ENCODE measurements around the gene HPGDS. TPM values are rescaled to one million over a fixed set of nuclear protein-coding genes. Genes with fewer than 3 reads are reported as not detected.

Gene HPGDS
- not detected in 3 replicates for total RNA-seq (2021)
- not detected for Bru-seq, nascent RNA
- long read RNA-seq, experiment 1 = 0 reads
- long read RNA-seq, experiment 2 = 0 reads
- long read RNA-seq, experiment 3 = 0 reads

DNA sequence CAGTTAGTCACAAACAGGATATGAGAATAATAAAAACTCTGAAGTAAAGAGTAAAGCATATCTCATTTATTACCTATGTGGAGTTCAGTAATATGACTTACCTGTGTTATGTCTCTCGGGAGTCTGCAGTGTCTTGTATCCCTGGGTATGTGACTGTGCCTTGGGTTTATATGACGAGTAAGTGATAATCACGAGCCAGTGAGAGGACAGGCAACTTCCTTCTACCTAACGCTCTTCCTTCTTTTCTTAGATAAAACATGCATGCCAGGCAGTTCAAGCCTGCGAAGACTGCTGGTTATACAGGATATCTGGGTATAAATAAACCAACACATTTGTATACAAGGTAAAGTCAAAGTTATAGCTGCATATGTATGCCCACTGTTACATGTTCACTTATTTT is at the start of gene HPGDS:
TSS of gene HPGDS (minus strand) at position 143 of the 400 bp plus-strand sequence. CDS start 8,207 bp downstream, outside the sequence.
- H3K4me1 Mint-ChIP-seq = no peaks in the 10 kb centered on the region
- POLR2A ChIA-PET = no interaction called here
- no peak within 1 kb of the TSS for H3K4me3 Mint-ChIP-seq
- DNase-seq (ENCODE audit: low spot score) (no peak), ATAC-seq (no peak)
- H3K27ac Mint-ChIP-seq = no peak within 1 kb of the TSS
- H3K36me3 Mint-ChIP-seq = no peaks in the 10 kb centered on the region
- CTCF ChIA-PET = interaction anchor here (1.5 kb wide), 1 partner anchor 9 kb away, joined by 8 read pairs; no protein-coding TSS in a partner anchor
- TF ChIP-seq, protein P1, sequence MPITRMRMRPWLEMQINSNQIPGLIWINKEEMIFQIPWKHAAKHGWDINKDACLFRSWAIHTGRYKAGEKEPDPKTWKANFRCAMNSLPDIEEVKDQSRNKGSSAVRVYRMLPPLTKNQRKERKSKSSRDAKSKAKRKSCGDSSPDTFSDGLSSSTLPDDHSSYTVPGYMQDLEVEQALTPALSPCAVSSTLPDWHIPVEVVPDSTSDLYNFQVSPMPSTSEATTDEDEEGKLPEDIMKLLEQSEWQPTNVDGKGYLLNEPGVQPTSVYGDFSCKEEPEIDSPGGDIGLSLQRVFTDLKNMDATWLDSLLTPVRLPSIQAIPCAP (CRISPR knock-in tag; IDR thresholded peaks at IDR 0.05) = no peak
- TF ChIP-seq, protein P2, sequence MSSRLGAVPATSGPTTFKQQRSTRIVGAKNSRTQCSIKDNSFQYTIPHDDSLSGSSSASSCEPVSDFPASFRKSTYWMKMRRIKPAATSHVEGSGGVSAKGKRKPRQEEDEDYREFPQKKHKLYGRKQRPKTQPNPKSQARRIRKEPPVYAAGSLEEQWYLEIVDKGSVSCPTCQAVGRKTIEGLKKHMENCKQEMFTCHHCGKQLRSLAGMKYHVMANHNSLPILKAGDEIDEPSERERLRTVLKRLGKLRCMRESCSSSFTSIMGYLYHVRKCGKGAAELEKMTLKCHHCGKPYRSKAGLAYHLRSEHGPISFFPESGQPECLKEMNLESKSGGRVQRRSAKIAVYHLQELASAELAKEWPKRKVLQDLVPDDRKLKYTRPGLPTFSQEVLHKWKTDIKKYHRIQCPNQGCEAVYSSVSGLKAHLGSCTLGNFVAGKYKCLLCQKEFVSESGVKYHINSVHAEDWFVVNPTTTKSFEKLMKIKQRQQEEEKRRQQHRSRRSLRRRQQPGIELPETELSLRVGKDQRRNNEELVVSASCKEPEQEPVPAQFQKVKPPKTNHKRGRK (CRISPR knock-in tag; IDR thresholded peaks at IDR 0.05; ENCODE audit: borderline replicate concordance) = no peak
- TF ChIP-seq, protein P3, sequence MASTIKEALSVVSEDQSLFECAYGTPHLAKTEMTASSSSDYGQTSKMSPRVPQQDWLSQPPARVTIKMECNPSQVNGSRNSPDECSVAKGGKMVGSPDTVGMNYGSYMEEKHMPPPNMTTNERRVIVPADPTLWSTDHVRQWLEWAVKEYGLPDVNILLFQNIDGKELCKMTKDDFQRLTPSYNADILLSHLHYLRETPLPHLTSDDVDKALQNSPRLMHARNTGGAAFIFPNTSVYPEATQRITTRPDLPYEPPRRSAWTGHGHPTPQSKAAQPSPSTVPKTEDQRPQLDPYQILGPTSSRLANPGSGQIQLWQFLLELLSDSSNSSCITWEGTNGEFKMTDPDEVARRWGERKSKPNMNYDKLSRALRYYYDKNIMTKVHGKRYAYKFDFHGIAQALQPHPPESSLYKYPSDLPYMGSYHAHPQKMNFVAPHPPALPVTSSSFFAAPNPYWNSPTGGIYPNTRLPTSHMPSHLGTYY (CRISPR knock-in tag; IDR thresholded peaks at IDR 0.05) = no peak
- no peak for TF ChIP-seq FOXP1 (CRISPR knock-in tag; IDR thresholded peaks at IDR 0.05; ENCODE audit: borderline replicate concordance)
- no peak for TF ChIP-seq ZNF138 (CRISPR knock-in tag; conservative IDR thresholded peaks at IDR 0.05)
- TF ChIP-seq NFYB (CRISPR knock-in tag; conservative IDR thresholded peaks at IDR 0.05; ENCODE audit: low read depth) = no peak
- TF ChIP-seq, protein P4, sequence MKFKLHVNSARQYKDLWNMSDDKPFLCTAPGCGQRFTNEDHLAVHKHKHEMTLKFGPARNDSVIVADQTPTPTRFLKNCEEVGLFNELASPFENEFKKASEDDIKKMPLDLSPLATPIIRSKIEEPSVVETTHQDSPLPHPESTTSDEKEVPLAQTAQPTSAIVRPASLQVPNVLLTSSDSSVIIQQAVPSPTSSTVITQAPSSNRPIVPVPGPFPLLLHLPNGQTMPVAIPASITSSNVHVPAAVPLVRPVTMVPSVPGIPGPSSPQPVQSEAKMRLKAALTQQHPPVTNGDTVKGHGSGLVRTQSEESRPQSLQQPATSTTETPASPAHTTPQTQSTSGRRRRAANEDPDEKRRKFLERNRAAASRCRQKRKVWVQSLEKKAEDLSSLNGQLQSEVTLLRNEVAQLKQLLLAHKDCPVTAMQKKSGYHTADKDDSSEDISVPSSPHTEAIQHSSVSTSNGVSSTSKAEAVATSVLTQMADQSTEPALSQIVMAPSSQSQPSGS (CRISPR knock-in tag; IDR thresholded peaks at IDR 0.05; ENCODE audit: borderline replicate concordance, low read depth) = no peak
- no peak for TF ChIP-seq ZNF219 (CRISPR knock-in tag; IDR thresholded peaks at IDR 0.05; ENCODE audit: borderline replicate concordance)
- TF ChIP-seq IRF2 (CRISPR knock-in tag; IDR thresholded peaks at IDR 0.05; ENCODE audit: borderline replicate concordance, low read depth) = no peak
- TF ChIP-seq, protein P5, sequence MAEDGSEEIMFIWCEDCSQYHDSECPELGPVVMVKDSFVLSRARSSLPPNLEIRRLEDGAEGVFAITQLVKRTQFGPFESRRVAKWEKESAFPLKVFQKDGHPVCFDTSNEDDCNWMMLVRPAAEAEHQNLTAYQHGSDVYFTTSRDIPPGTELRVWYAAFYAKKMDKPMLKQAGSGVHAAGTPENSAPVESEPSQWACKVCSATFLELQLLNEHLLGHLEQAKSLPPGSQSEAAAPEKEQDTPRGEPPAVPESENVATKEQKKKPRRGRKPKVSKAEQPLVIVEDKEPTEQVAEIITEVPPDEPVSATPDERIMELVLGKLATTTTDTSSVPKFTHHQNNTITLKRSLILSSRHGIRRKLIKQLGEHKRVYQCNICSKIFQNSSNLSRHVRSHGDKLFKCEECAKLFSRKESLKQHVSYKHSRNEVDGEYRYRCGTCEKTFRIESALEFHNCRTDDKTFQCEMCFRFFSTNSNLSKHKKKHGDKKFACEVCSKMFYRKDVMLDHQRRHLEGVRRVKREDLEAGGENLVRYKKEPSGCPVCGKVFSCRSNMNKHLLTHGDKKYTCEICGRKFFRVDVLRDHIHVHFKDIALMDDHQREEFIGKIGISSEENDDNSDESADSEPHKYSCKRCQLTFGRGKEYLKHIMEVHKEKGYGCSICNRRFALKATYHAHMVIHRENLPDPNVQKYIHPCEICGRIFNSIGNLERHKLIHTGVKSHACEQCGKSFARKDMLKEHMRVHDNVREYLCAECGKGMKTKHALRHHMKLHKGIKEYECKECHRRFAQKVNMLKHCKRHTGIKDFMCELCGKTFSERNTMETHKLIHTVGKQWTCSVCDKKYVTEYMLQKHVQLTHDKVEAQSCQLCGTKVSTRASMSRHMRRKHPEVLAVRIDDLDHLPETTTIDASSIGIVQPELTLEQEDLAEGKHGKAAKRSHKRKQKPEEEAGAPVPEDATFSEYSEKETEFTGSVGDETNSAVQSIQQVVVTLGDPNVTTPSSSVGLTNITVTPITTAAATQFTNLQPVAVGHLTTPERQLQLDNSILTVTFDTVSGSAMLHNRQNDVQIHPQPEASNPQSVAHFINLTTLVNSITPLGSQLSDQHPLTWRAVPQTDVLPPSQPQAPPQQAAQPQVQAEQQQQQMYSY (CRISPR knock-in tag; IDR thresholded peaks at IDR 0.05) = no peak
- no peaks in the 10 kb centered on the region for H3K27me3 Mint-ChIP-seq (ENCODE audit: low read depth)
- H3K9me3 Mint-ChIP-seq = no peaks in the 10 kb centered on the region

DNA sequence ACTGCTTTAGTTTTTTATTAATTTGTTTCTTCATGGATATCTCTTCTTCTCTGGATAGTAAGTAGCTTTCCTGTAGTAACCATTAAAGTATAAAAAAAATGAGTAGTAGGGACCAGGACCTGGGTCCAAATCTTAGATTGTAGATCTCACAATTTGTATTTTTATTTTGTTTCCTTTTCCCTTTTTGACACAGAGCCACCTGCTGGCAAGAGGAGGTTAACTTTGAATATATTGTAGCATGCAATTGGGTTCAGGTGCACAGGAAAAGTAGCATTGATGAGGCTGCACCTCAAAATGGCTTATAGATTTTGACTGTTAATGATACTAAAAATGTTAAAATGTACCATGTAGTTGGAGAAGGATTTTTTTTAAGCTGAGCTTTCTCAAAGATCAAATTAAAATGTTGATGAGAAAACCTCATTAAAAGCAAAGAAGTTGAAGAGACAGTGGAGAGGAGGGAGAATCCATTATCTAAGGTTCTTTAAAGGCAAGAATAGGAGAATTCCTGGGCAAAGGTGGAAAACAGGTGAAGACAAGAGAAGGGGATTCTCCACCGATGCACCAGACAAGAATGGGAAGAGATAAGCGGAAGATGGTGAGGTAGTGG is 48.3 kb upstream of the HPGDS start:
- POLR2A ChIA-PET = no interaction called here
- no peaks in the 10 kb centered on the region for H3K4me1 Mint-ChIP-seq
- no peak overlapping the region for H3K27ac Mint-ChIP-seq
- CTCF ChIA-PET = no interaction called here
- peaks cover 31% of the 10 kb centered on the region for H3K9me3 Mint-ChIP-seq
- peaks cover 4% of the 10 kb centered on the region for H3K27me3 Mint-ChIP-seq (ENCODE audit: low read depth)
- peaks cover 28% of the 10 kb centered on the region for H3K36me3 Mint-ChIP-seq
- ATAC-seq (no peak), DNase-seq (ENCODE audit: low spot score) (no peak)
- H3K4me3 Mint-ChIP-seq = no peak overlapping the region
- no peak for TF ChIP-seq NR2C2 (CRISPR knock-in tag; IDR thresholded peaks at IDR 0.05)
- no peak for TF ChIP-seq OVOL2 (CRISPR knock-in tag; IDR thresholded peaks at IDR 0.05; ENCODE audit: borderline replicate concordance)
- TF ChIP-seq, protein P6, sequence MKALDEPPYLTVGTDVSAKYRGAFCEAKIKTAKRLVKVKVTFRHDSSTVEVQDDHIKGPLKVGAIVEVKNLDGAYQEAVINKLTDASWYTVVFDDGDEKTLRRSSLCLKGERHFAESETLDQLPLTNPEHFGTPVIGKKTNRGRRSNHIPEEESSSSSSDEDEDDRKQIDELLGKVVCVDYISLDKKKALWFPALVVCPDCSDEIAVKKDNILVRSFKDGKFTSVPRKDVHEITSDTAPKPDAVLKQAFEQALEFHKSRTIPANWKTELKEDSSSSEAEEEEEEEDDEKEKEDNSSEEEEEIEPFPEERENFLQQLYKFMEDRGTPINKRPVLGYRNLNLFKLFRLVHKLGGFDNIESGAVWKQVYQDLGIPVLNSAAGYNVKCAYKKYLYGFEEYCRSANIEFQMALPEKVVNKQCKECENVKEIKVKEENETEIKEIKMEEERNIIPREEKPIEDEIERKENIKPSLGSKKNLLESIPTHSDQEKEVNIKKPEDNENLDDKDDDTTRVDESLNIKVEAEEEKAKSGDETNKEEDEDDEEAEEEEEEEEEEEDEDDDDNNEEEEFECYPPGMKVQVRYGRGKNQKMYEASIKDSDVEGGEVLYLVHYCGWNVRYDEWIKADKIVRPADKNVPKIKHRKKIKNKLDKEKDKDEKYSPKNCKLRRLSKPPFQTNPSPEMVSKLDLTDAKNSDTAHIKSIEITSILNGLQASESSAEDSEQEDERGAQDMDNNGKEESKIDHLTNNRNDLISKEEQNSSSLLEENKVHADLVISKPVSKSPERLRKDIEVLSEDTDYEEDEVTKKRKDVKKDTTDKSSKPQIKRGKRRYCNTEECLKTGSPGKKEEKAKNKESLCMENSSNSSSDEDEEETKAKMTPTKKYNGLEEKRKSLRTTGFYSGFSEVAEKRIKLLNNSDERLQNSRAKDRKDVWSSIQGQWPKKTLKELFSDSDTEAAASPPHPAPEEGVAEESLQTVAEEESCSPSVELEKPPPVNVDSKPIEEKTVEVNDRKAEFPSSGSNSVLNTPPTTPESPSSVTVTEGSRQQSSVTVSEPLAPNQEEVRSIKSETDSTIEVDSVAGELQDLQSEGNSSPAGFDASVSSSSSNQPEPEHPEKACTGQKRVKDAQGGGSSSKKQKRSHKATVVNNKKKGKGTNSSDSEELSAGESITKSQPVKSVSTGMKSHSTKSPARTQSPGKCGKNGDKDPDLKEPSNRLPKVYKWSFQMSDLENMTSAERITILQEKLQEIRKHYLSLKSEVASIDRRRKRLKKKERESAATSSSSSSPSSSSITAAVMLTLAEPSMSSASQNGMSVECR (CRISPR knock-in tag; IDR thresholded peaks at IDR 0.05; ENCODE audit: borderline replicate concordance) = no peak
- TF ChIP-seq JUN (CRISPR knock-in tag; IDR thresholded peaks at IDR 0.05) = no peak
- TF ChIP-seq, protein P7, sequence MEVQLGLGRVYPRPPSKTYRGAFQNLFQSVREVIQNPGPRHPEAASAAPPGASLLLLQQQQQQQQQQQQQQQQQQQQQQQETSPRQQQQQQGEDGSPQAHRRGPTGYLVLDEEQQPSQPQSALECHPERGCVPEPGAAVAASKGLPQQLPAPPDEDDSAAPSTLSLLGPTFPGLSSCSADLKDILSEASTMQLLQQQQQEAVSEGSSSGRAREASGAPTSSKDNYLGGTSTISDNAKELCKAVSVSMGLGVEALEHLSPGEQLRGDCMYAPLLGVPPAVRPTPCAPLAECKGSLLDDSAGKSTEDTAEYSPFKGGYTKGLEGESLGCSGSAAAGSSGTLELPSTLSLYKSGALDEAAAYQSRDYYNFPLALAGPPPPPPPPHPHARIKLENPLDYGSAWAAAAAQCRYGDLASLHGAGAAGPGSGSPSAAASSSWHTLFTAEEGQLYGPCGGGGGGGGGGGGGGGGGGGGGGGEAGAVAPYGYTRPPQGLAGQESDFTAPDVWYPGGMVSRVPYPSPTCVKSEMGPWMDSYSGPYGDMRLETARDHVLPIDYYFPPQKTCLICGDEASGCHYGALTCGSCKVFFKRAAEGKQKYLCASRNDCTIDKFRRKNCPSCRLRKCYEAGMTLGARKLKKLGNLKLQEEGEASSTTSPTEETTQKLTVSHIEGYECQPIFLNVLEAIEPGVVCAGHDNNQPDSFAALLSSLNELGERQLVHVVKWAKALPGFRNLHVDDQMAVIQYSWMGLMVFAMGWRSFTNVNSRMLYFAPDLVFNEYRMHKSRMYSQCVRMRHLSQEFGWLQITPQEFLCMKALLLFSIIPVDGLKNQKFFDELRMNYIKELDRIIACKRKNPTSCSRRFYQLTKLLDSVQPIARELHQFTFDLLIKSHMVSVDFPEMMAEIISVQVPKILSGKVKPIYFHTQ (CRISPR knock-in tag; IDR thresholded peaks at IDR 0.05) = no peak
- TF ChIP-seq, protein P8, sequence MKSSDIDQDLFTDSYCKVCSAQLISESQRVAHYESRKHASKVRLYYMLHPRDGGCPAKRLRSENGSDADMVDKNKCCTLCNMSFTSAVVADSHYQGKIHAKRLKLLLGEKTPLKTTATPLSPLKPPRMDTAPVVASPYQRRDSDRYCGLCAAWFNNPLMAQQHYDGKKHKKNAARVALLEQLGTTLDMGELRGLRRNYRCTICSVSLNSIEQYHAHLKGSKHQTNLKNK (CRISPR knock-in tag; IDR thresholded peaks at IDR 0.05) = no peak
- TF ChIP-seq ZNF232 (CRISPR knock-in tag; IDR thresholded peaks at IDR 0.05) = no peak
